Measurements from ENCODE around the gene TNS1.

TNS1 gene

GRCh38 chr2:217753460-217754200 lies 249.2 kb downstream of the TNS1 start:
- no peak for DNase-seq

GRCh38 chr2:217752714-217753459 lies 249.9 kb downstream of the TNS1 start:
- no peak for DNase-seq

- no peak for DNase-seq
Observed at GRCh38 chr2:217751952-217752351, 250.8 kb downstream of the TNS1 start.

- DNase-seq, result no peak
Observed at GRCh38 chr2:217751192-217751591, 251.6 kb downstream of the TNS1 start.
